Peyer's patch (tissue), 4 donors: Measurements from ENCODE around the gene FRMD4A.

Experiments
- CTCF ChIP-seq, 6 experiments: fragments of 450-650 bp in 4 of 6; fragments of 200-600 bp in 2 of 6; sonication (generic) in 1 of 6; IDR thresholded peaks; one replicate each; pipeline ENCODE4 v1.5.1; 2017 to 2019; ENCODE audit warnings: antibody characterized with exemption in 6 of 6, mild to moderate bottlenecking in 3 of 6, moderate library complexity in 1 of 6
- POLR2A ChIP-seq, 2 donors: fragments of 450-650 bp; IDR thresholded peaks; one replicate each; pipeline ENCODE4 v1.5.1; 2017; ENCODE audit warnings: antibody characterized with exemption in 2 of 2, mild to moderate bottlenecking in 2 of 2, moderate library complexity in 2 of 2

- no peak for TF ChIP-seq POLR2A (IDR thresholded peaks at IDR 0.05)
- TF ChIP-seq CTCF (IDR thresholded peaks at IDR 0.05) = no peak
These were observed 521.3 kb downstream of the FRMD4A start for GRCh38 chr10:13809427-13809826.
